CD4-positive, alpha-beta T cell treated with Interleukin-1 beta for 1 hour (primary cell): ENCODE measurements around the gene PFKFB1.
A peak's percentile ranks its signal among the peaks of the same experiment; 100 is the strongest.
"Not testable (repeated sequence)": the region's sequence is repeated elsewhere in the genome, so short reads cannot be mapped to it uniquely, and the experiment has no call there.

ENCODE experiments used
- DNase-seq, 2 donors: peaks; one replicate each; pipeline ENCODE4 v3.0.0-alpha.2; 2020 to 2022

The PFKFB1 gene

DNA sequence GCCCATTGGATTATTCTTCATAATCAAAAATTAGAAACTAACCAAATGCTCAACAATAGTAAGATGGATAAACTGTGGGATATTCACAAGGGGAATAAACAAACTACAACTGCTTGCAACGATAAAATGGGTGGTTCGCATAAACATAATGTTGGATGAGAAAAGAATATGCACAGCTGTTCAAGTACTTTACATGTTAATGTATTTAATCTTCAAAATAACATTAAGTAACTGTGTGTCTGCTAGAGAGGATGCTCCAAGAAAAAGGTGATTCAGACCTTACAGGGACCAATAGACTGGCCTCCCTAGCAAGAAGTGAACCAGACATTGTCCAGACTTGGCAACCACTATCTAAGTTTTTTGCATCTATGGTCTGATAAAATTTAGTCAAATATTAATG lies 2.3 kb downstream of the PFKFB1 start:
- DNase-seq, result no peak

GRCh38 chrX:54983306-54983705 lies 10.7 kb downstream of the PFKFB1 start:
- DNase-seq, result not testable (repeated sequence)

GRCh38 chrX:54980334-54980733 lies 13.7 kb downstream of the PFKFB1 start:
- no peak for DNase-seq

DNA sequence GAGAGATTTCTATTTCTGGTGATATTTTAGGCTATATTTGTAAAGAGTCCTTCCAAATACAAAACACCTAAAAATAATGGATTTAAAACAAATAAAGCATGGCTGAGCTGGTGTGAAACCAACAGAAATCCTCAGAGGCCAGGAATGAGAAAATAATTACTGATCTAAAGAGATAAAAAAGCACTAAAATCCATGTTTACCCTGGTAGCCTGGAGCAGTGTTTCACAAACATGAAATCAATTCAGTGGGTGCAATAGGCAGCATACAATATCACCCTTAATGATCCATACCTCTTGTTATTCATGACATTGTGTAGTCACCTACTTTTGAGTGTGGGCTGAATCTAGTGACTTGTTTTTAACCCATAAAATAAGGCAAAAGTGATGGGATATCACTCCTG lies 14.6 kb downstream of the PFKFB1 start:
- no peak for DNase-seq

DNA sequence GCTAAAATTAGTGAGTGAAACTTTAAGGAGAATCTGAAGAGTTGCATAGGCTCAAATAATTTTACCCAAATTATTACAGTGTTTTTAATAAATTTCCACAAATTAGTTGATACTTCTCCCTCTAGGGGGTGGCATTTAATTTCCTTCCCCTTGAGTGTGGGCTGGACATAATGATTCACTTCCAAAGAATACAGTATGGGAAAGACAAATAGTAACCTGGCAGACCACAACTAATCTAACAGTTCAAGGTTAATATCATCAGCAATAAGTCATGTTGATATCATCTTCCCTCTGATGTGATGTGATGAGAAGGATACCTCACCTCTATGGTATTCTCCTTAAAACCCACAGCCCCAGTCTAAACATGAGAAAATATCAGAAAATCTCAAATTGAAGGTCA lies 15.5 kb downstream of the PFKFB1 start:
- DNase-seq, result no peak

DNA sequence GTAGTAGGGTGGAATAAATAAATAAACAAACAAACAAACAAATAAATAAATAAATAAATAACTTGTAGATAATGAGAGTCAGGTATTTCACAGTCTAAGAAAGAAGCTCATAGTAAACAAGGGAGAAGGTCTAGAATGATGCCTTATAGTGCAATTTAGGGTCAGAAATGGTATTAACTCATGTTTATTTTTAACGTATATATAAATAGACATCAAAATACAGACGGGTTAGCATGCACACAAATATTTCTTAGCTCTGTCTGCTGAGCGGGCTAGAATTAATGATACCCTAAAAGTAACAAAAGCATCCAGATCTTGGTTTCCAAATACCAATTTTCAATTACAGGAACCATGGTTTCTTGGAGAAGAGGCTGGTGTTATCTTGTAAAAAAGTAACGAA lies 16.6 kb downstream of the PFKFB1 start:
- no peak for DNase-seq

DNA sequence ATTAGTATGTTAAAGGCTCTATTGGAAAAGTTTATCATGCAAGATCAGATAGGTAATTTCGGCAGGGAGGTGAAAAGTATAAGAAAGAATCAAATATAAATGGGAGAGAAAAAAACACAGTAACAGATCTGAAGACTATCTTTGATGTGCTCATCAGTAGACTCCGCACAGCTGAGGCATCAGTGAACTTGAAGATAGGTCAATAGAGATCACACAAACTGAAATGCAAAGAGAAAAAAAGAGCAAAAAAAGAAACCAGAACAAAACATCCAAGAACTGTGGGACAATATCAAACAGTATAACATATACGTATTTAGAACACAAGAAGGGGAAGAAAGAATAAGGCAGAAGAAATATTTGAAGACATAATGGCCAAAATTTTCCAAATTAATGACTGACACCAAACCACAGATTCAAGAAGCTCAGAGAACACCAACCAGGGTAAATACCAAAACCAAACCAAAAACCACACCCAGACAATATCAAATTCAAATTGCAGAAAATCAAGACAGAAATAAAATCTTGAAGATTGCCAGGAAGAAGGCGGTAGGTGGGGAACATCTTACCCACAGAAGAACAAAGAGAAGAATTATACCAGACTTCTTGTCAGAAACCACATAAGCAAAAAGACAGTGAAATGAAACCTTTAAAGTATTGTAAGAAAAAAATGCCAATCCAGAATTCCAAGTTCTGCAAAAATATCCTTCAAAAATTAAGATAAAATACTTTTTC lies 29.1 kb downstream of the PFKFB1 start:
- peak in 1 of 2 donors; percentile 2 for DNase-seq

DNA sequence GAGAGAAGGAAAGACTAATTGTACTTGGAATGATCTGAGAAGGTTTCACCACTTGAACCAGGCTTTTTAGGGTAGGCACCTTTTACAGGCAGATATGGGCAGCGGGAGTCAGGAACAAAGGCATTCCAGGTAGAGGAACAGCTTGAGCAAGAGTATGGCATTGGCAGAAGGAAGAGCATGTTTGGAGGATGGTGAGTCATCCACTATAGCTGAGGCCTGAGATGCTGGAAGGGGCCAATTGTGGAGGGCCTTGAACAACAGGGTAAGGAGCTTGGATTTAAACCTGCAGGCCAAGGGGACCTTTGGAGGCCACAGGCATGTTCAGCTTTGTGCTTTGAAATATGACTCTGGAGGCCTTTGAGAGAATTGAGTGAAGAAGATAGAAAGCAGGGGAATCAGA lies 32.2 kb downstream of the PFKFB1 start:
- DNase-seq, result no peak

GRCh38 chrX:54950730-54951375 lies 43.1 kb downstream of the PFKFB1 start:
- DNase-seq, result no peak

GRCh38 chrX:54945224-54945623 lies 48.8 kb downstream of the PFKFB1 start:
- no peak for DNase-seq

- DNase-seq, result no peak
Measured at GRCh38 chrX:54944816-54945215, 49.2 kb downstream of the PFKFB1 start.

DNA sequence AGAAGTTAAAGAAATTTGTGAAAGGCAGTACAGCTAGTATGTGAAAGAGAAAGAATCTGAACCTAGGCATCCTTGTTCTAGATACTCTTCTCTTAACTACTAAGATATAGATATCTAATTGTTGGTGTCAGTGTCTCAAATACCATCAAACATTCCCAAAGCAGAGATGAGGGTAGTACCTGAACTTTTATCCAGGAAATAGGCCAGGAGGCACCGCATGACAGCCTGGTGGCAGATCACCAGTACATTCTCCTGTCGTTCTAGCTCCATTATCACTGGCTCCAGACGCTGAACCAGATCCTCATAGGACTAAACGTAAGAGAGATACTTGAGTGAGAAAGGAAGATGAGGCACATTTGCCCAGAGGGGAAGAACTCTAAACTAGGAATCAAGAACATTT lies 56.6 kb downstream of the PFKFB1 start:
- no peak for DNase-seq

DNA sequence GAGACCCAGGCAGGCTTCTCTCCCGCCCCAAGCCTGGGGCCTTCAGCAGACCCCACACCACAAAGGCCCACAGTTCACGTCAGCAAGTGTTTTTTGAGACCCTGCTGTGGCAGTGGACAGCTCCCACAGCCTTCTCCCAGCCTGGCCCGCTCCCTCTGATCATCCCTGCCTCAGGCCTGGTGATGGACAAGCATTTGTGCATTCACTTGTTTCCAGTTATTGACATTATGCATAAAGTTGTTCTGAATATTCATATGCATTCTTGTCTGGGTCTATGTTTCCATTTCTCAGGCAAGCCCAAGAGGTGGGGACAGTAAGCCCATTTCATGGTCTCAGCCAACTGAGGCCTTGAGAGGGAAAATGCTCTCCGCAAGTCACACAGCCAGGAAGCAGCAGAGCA lies 58.7 kb downstream of the PFKFB1 start:
- DNase-seq, result no peak

DNA sequence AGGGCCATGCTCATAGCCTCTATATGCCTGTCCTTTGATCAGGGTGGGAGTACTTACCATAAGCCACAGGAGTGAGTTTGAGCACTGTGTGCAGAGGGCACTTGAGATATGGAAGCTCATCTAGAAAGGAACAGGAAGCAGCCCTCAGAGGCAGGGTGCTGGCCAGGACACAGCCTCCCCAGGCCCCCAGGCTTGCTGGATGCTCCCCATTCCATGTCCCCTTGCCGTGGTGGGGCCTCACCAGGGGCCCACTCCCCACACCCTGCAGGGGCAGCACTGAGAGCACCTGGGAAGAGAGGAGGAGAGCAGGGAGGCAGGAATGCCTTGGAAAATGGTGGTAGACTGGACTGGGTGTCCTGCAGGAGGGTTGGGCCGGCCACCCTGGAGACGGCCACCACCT lies 59.1 kb downstream of the PFKFB1 start:
- DNase-seq, result no peak

- DNase-seq, result no peak
Measured at GRCh38 chrX:54934058-54934457, 59.9 kb downstream of the PFKFB1 start.

DNA sequence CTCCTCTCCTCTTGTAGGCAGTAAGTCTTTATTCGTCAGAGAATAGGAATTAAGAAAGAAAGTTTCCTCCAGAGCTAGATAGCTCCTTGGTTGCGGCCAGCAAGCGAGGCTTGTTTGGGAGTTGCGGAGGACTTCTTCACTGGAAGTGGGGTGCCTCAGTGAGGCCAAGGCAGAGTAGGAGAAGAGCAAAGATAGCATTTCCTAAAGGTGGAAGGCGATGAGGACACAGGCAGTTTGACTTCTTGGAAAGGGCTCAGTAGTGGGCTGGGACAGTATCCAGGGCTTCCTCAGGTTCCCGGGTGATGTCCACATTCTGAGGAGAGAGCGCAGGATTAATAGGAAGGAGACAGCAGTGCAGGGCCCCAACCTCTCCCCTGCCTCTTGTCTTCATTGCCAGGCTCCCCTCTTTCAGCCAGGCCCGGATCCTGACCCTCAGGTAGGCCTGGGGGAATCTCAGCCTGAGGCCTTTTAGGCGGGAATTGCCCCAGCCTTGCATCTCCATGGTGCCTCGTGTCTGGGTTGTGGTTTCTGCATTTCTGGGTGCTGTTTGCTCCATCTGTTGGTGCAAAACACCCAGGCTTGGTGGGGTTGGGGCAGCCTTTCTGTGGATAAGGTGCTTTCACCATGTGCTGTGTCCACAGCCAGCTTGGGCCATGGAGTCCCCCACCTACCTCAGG lies 60.7 kb downstream of the PFKFB1 start:
- DNase-seq, result no peak

GRCh38 chrX:54931107-54931506 lies 62.9 kb downstream of the PFKFB1 start:
- no peak for DNase-seq

DNA sequence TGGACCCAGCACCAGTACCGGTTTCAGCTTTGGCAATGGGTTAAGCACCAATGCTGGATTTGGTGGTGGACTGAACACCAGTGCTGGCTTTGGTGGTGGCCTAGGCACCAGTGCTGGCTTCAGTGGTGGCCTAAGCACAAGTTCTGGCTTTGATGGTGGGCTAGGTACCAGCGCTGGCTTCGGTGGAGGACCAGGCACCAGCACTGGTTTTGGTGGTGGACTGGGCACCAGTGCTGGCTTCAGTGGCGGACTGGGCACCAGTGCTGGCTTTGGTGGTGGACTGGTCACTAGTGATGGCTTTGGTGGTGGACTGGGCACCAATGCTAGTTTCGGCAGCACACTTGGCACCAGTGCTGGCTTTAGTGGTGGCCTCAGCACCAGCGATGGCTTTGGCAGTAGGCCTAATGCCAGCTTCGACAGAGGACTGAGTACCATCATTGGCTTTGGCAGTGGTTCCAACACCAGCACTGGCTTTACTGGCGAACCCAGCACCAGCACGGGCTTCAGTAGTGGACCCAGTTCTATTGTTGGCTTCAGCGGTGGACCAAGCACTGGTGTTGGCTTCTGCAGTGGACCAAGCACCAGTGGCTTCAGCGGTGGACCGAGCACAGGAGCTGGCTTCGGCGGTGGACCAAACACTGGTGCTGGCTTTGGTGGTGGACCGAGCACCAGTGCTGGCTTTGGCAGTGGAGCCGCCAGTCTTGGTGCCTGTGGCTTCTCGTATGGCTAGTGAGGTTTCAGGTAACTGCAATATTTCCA lies 63.5 kb downstream of the PFKFB1 start:
- no peak for DNase-seq

DNA sequence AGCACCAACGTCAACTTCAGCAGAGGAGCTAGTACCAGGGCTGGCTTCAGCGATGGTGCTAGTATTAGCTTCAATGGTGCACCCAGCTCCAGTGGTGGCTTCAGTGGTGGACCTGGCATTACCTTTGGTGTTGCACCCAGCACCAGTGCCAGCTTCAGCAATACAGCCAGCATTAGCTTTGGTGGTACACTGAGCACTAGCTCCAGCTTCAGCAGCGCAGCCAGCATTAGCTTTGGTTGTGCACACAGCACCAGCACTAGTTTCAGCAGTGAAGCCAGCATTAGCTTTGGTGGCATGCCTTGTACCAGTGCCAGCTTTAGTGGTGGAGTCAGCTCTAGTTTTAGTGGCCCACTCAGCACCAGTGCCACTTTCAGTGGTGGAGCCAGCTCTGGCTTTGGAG lies 65.1 kb downstream of the PFKFB1 start:
- DNase-seq, result no peak

DNA sequence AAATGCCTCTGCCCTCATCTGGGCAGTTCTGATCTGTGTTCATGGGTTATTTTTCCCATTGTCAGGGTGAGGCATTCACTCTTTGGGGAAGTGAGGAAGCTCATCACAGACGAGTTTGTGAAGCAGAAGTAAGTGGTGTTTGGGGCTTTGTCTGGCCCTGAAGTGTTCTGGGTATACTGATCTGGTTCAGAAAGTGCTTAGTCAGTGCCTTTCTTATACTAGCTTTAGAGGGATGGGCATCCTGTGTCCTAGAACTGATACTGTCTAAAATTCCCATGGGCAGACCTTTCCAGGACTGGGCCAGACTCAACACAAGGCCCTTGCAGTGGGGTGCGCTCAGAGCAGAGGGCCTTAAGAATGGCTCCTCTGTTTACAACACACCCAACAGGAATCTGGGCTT lies 67.0 kb downstream of the PFKFB1 start:
- DNase-seq, result no peak

GRCh38 chrX:54923376-54923775 lies 70.6 kb downstream of the PFKFB1 start:
- no peak for DNase-seq

GRCh38 chrX:54922547-54922946 lies 71.4 kb downstream of the PFKFB1 start:
- no peak for DNase-seq

DNA sequence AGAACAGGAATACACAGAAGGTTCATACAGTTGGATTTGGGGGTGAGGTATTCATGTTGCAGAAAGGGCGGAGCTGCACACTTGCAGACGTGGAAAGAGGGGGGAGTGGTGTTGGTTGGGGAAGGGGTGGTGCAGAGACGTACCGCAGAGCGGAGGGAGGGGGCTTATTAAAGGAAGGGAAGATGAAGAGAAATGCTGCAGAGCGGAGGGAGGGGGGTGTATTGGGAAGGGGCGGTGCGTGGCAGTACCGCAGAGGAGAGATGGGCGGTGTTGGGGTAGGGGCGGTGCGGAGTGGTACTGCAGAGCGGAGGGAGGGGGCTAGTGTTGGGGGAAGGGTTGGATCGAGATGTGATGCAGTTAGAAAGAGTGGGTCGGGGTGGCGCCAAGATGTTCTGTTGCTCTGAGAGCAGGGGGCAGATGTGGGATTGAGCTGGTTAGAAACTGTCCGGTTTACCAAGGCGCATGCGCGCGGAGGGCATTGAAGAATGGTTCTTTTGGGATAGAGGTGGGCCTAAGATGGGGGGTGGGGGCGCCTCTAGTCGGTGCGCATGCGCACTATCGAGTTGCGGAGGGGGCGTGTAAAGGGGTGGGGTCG lies 72.5 kb downstream of the PFKFB1 start:
- peak; percentile 48 to 62 for DNase-seq
